DMS153 (cell line): Measurements from ENCODE around the gene TP53BP1.
A peak's percentile ranks its signal among the peaks of the same experiment; 100 is the strongest.
"Not testable (repeated sequence)": the region's sequence is repeated elsewhere in the genome, so short reads cannot be mapped to it uniquely, and the experiment has no call there.

ENCODE experiments used
- DNase-seq: peaks from one replicate; lab custom pipeline; 2025; lab: John Stamatoyannopoulos, UW

Gene TP53BP1, protein sequence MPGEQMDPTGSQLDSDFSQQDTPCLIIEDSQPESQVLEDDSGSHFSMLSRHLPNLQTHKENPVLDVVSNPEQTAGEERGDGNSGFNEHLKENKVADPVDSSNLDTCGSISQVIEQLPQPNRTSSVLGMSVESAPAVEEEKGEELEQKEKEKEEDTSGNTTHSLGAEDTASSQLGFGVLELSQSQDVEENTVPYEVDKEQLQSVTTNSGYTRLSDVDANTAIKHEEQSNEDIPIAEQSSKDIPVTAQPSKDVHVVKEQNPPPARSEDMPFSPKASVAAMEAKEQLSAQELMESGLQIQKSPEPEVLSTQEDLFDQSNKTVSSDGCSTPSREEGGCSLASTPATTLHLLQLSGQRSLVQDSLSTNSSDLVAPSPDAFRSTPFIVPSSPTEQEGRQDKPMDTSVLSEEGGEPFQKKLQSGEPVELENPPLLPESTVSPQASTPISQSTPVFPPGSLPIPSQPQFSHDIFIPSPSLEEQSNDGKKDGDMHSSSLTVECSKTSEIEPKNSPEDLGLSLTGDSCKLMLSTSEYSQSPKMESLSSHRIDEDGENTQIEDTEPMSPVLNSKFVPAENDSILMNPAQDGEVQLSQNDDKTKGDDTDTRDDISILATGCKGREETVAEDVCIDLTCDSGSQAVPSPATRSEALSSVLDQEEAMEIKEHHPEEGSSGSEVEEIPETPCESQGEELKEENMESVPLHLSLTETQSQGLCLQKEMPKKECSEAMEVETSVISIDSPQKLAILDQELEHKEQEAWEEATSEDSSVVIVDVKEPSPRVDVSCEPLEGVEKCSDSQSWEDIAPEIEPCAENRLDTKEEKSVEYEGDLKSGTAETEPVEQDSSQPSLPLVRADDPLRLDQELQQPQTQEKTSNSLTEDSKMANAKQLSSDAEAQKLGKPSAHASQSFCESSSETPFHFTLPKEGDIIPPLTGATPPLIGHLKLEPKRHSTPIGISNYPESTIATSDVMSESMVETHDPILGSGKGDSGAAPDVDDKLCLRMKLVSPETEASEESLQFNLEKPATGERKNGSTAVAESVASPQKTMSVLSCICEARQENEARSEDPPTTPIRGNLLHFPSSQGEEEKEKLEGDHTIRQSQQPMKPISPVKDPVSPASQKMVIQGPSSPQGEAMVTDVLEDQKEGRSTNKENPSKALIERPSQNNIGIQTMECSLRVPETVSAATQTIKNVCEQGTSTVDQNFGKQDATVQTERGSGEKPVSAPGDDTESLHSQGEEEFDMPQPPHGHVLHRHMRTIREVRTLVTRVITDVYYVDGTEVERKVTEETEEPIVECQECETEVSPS (N-terminal part only)

DNA sequence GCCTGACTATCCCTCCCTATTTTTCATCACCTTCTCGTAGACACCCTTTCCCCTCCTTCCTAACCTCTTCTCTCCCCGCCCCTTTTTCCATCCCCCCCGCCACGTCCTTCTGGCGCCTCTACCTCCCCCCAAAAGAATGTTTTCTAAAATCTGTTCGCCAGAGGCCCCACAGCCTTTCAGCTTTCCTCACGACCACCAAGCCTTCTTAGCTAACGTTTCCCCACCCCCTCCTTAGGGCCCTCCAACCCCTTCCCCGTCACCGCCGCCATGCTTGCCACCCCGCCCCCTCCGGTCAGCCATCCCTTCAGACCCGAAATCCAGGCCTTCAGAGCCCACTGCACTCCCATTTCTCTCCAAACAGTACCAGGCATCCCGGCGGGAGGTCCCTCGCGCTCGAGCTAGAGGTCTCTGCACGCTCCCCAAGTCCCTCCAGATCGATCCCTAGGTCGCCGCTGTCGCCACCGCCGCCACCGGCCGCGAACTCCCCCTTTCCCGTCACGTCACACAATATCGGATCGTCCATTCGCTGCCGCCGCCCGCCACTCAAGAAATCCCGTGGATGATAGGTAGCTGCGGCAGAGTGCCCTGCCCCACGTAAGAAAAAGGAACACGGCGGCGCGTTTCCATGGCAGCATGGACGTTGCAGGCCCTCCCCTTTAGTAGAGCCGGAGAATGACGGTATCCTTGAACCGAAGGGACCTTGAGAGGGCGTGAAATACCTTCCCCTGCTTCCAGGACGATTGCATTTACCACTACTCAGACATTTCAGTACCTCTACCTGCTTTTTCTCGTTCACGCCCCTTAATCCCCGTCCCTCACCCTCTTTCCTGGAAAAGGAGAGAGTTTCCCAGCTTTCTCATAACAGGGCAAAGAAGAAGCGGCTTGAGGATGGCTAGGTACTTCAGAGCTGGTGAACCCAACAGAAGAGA lies at the start of gene TP53BP1:
Gene TP53BP1 (minus strand): TSS at position 484 of the 929 bp plus-strand sequence. CDS start 113 bp downstream, at position 371.
- peak; percentile 75 for DNase-seq

DNA sequence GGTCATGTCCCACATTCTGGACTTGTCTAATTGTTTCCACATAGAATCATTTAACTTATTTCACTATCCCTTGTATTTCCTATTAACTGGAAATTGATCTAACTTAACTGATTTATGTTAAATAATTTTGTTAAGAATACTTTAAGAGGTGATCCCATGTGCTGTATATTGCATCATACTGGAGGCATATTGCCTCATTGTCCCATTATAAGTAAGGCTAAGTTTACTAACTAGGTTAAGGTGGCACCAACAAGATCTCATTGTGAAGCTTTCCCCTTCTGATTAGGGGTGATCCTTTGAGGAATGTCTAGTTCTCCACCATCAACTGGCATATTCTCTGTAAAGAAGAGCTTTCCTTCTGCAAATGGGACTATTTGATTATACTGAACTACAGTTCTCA lies 48.8 kb upstream of the TP53BP1 start:
- no peak for DNase-seq

DNA sequence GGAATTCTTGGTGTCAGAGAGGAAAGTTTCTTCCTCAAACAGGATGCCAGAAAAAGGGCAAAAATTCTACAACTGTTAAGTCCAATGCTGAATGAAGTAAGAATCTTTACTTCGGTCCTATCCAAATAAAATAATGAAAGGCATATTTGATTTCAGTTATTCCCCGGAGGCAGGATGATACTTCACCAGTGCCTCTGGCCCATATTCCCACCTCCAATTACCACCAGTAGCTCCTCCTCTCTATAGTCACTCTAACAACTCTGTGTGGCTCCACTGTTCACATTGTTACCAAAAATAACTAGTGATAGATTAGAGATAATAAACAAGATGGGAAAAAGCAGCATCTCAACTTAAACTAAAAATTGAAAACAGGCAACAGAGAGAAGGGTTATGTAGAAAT lies 45.1 kb upstream of the TP53BP1 start:
- DNase-seq: no peak

DNA sequence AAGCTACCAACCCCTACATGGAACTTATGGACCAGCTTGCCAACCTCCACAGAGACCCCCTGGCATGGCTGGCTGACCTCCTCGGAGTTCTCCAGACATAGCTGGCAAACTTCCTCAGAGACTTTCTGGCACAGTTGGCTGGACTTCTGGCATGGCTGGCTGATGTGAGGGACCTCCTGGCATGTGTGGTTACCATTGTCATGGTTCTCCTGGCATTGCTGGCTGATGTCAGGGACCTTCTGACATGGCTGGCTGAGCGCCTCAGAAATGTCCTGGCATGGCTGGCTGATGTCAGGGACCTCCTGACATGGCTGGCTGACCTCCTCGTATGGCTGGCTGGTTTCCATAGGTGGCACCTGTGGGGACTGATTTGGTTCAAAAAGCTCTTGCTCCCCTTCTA lies 41.9 kb upstream of the TP53BP1 start:
- no peak for DNase-seq

DNA sequence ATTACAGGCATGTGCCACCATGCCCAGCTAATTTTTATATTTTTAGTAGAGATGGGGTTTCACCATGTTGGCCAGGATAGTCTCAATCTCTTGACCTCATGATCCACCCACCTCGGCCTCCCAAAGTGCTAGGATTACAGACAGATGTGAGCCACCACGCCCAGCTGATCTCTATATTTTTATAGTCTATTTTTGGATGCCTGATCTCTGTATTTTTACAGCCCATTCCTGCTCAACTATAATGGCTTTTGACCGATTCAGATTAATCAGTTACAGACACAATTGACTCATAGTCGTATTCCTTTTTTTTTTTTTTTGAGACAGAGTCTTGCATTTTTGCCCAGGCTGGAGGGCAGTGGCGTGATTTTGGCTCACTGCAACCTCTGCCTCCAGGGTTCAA lies 39.9 kb upstream of the TP53BP1 start:
- not testable (repeated sequence) for DNase-seq

DNA sequence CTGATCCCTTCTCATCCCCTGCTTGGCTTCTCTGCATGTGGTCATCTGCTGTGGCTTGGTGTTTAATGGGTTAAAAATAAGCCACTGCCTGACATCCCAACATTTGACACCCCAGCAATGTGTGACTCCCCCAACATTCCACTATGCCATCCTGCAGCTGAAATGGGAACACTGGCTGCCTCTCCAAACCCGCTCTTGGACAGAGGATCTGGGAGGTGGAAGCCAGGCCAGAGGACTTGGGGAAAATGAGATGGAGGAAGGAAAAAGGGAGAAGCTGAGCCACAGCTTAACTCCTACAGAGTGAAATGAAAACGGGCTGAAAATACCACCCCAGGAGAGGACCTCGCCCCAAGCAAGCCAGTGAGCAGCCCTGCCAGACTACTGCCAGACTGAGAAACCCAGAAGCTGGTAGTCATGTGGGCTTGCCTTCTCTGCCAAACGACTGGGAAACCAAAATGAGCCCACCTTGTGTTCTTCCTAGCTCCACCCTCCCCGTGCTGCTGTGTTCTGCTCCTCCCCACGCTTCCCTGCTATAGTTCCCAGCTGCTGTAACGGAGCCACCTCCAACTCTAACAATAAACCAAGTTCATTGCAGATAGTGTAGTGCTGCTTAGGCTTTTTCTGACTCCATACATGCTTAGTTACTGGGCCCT lies 38.2 kb upstream of the TP53BP1 start:
- DNase-seq: no peak

DNA sequence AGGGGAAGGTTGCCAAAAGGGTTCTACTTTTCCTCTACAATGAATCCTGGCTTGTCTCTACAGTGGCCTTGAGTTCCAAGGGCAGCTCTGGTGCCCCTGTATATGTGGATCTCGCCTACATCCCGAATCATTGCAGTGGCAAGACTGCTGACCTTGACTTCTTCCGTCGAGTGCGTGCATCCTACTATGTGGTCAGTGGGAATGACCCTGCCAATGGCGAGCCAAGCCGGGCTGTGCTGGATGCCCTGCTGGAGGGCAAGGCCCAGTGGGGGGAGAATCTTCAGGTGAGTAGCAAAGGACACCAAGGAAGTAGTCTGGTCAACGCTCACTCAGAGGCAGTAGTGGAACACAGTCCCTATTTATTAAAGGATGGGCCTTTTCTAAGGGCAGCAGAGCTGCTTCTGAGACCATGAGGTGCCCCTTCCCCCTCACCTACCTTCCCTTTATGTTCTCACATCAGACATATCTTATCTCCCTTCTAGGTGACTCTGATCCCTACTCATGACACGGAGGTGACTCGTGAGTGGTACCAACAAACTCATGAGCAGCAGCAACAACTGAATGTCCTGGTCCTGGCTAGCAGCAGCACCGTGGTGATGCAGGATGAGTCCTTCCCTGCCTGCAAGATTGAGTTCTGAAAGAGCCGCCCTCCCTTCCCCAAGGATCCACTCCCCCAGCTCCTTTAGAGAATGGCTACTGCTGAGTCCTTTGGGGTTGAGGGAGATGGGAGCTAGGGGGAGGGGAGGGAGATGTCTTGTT lies 36.8 kb upstream of the TP53BP1 start:
- DNase-seq: no peak

DNA sequence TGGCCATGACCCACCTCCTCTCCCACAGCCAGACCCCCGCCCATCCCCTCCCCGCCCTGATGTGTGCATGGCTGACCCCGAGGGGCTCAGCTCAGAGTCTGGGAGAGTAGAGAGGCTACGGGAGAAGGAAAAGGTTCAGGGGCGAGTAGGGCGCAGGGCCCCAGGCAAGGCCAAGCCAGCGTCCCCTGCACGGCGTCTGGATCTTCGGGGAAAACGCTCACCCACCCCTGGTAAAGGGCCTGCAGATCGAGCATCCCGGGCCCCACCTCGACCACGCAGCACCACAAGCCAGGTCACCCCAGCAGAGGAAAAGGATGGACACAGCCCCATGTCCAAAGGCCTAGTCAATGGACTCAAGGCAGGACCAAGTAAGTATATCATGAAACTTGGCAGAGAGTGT lies 36.2 kb upstream of the TP53BP1 start:
- DNase-seq: no peak

DNA sequence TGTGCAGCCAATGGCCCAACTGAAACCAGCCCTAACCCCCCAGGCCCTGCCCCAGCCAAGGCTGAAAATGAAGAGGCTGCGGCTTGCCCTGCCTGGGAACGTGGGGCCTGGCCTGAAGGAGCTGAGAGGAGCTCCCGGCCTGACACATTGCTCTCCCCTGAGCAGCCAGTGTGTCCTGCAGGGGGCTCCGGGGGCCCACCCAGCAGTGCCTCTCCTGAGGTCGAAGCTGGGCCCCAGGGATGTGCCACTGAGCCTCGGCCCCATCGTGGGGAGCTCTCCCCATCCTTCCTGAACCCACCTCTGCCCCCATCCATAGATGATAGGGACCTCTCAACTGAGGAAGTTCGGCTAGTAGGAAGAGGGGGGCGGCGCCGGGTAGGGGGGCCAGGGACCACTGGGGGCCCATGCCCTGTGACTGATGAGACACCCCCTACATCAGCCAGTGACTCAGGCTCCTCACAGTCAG lies 35.6 kb upstream of the TP53BP1 start:
- no peak for DNase-seq

DNA sequence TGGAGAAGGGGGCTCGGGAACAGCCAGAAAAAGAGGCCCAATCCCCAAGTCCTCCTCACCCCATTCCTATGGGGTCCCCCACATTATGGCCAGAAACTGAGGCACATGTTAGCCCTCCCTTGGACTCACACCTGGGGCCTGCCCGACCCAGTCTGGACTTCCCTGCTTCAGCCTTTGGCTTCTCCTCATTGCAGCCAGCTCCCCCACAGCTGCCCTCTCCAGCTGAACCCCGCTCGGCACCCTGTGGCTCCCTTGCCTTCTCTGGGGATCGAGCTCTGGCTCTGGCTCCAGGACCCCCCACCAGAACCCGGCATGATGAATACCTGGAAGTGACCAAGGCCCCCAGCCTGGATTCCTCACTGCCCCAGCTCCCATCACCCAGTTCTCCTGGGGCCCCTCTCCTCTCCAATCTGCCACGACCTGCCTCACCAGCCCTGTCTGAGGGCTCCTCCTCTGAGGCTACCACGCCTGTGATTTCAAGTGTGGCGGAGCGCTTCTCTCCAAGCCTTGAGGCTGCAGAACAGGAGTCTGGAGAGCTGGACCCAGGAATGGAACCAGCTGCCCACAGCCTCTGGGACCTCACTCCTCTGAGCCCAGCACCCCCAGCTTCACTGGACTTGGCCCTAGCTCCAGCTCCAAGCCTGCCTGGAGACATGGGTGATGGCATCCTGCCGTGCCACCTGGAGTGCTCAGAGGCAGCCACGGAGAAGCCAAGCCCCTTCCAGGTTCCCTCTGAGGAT lies 35.0 kb upstream of the TP53BP1 start:
- DNase-seq: no peak

DNA sequence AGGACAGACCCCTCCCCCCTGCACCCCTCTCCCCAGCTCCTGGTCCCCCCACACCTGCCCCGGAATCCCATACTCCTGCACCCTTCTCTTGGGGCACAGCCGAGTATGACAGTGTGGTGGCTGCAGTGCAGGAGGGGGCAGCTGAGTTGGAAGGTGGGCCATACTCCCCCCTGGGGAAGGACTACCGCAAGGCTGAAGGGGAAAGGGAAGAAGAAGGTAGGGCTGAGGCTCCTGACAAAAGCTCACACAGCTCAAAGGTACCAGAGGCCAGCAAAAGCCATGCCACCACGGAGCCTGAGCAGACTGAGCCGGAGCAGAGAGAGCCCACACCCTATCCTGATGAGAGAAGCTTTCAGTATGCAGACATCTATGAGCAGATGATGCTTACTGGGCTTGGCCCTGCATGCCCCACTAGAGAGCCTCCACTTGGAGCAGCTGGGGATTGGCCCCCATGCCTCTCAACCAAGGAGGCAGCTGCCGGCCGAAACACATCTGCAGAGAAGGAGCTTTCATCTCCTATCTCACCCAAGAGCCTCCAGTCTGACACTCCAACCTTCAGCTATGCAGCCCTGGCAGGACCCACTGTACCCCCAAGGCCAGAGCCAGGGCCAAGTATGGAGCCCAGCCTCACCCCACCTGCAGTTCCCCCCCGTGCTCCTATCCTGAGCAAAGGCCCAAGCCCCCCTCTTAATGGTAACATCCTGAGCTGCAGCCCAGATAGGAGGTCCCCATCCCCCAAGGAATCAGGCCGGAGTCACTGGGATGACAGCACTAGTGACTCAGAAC lies 34.3 kb upstream of the TP53BP1 start:
- no peak for DNase-seq

DNA sequence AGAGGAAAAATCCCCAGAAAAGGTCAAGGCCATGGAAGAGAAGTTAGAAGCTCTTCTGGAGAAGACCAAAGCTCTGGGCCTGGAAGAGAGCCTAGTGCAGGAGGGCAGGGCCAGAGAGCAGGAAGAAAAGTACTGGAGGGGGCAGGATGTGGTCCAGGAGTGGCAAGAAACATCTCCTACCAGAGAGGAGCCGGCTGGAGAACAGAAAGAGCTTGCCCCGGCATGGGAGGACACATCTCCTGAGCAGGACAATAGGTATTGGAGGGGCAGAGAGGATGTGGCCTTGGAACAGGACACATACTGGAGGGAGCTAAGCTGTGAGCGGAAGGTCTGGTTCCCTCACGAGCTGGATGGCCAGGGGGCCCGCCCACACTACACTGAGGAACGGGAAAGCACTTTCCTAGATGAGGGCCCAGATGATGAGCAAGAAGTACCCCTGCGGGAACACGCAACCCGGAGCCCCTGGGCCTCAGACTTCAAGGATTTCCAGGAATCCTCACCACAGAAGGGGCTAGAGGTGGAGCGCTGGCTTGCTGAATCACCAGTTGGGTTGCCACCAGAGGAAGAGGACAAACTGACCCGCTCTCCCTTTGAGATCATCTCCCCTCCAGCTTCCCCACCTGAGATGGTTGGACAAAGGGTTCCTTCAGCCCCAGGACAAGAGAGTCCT lies 33.4 kb upstream of the TP53BP1 start:
- no peak for DNase-seq

DNA sequence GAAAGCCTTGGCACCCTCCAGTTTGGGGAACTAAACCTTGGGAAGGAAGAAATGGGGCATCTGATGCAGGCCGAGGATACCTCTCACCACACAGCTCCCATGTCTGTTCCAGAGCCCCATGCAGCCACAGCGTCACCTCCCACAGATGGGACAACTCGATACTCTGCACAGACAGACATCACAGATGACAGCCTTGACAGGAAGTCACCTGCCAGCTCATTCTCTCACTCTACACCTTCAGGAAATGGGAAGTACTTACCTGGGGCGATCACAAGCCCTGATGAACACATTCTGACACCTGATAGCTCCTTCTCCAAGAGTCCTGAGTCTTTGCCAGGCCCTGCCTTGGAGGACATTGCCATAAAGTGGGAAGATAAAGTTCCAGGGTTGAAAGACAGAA lies 32.2 kb upstream of the TP53BP1 start:
- no peak for DNase-seq

DNA sequence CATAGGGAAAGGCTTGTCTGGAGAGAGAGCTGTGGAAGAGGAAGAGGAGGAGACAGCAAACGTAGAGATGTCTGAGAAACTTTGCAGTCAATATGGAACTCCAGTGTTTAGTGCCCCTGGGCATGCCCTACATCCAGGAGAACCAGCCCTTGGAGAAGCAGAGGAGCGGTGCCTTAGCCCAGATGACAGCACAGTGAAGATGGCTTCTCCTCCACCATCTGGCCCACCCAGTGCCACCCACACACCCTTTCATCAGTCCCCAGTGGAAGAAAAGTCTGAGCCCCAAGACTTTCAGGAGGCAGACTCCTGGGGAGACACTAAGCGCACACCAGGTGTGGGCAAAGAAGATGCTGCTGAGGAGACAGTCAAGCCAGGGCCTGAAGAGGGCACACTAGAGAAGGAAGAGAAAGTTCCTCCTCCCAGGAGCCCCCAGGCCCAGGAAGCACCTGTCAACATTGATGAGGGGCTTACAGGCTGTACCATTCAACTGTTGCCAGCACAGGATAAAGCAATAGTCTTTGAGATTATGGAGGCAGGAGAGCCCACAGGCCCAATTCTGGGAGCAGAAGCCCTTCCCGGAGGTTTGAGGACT lies 31.4 kb upstream of the TP53BP1 start:
- no peak for DNase-seq

DNA sequence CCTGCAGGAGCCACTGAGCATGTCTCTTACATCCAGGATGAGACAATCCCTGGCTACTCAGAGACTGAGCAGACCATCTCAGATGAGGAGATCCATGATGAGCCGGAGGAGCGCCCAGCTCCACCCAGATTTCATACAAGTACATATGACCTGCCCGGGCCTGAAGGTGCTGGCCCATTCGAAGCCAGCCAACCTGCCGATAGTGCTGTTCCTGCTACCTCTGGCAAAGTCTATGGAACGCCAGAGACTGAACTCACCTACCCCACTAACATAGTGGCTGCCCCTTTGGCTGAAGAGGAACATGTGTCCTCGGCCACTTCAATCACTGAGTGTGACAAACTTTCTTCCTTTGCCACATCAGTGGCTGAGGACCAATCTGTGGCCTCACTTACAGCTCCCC lies 30.7 kb upstream of the TP53BP1 start:
- no peak for DNase-seq

DNA sequence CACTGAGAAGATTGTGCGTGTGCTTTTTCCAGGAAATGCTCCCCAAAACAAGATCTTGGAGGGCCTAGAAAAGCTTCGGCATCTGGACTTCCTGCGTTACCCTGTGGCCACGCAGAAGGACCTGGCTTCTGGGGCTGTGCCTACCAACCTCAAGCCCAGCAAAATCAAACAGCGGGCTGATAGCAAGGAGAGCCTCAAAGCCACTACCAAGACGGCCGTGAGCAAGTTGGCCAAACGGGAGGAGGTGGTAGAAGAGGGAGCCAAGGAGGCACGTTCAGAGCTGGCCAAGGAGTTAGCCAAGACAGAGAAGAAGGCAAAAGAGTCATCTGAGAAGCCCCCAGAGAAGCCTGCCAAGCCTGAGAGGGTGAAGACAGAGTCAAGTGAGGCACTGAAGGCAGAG lies 29.3 kb upstream of the TP53BP1 start:
- DNase-seq: no peak

DNA sequence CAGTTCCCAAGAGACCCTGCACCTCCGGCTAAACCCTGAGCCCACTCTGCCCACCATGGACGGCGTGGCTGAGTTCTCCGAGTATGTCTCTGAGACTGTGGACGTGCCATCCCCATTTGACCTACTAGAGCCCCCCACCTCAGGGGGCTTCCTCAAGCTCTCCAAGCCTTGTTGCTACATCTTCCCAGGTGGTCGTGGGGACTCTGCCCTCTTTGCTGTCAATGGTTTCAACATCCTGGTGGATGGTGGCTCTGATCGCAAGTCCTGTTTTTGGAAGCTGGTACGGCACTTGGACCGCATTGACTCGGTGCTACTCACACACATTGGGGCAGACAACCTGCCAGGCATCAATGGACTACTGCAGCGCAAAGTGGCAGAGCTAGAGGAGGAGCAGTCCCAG lies 28.5 kb upstream of the TP53BP1 start:
- DNase-seq: no peak
